NCI-H345 treated with DMSO at 0.1 percent for 48 hours (cell line): ENCODE data around the gene CACNA1B.
"Not testable (repeated sequence)": the region's sequence is repeated elsewhere in the genome, so short reads cannot be mapped to it uniquely, and the experiment has no call there.

Experiments
- DNase-seq: peaks from one replicate; lab custom pipeline; 2025; ENCODE audit not compliant: unreplicated experiment; lab: John Stamatoyannopoulos, UW

The CACNA1B gene

GRCh38 chr9:138068601-138069035 lies 191.0 kb downstream of the CACNA1B start:
- DNase-seq, result no peak

- no peak for DNase-seq
These were observed 192.3 kb downstream of the CACNA1B start for GRCh38 chr9:138069731-138070456.

- no peak for DNase-seq
These were observed 193.2 kb downstream of the CACNA1B start for GRCh38 chr9:138070815-138071214.

GRCh38 chr9:138071292-138071691 lies 193.7 kb downstream of the CACNA1B start:
- DNase-seq, result no peak

- DNase-seq, result no peak
These were observed 194.1 kb downstream of the CACNA1B start for GRCh38 chr9:138071731-138072130.

GRCh38 chr9:138072161-138072842 lies 194.7 kb downstream of the CACNA1B start:
- no peak for DNase-seq

GRCh38 chr9:138072897-138073296 lies 195.3 kb downstream of the CACNA1B start:
- no peak for DNase-seq

GRCh38 chr9:138073408-138073807 lies 195.8 kb downstream of the CACNA1B start:
- no peak for DNase-seq

GRCh38 chr9:138073808-138074207 lies 196.2 kb downstream of the CACNA1B start:
- DNase-seq, result no peak

- DNase-seq, result no peak
These were observed 196.9 kb downstream of the CACNA1B start for GRCh38 chr9:138074516-138074915.

- no peak for DNase-seq
These were observed 197.9 kb downstream of the CACNA1B start for GRCh38 chr9:138075496-138075895.

GRCh38 chr9:138075961-138076649 lies 198.5 kb downstream of the CACNA1B start:
- no peak for DNase-seq

GRCh38 chr9:138076650-138077009 lies 199.0 kb downstream of the CACNA1B start:
- DNase-seq, result no peak

GRCh38 chr9:138077126-138077525 lies 199.5 kb downstream of the CACNA1B start:
- DNase-seq, result no peak

GRCh38 chr9:138077898-138078540 lies 200.4 kb downstream of the CACNA1B start:
- DNase-seq, result no peak

- DNase-seq, result no peak
These were observed 201.3 kb downstream of the CACNA1B start for GRCh38 chr9:138078846-138079245.

- no peak for DNase-seq
These were observed 203.4 kb downstream of the CACNA1B start for GRCh38 chr9:138080979-138081378.

- no peak for DNase-seq
These were observed 205.5 kb downstream of the CACNA1B start for GRCh38 chr9:138082918-138083636.

- DNase-seq, result no peak
These were observed 206.3 kb downstream of the CACNA1B start for GRCh38 chr9:138083873-138084272.

GRCh38 chr9:138085568-138085967 lies 208.0 kb downstream of the CACNA1B start:
- no peak for DNase-seq

GRCh38 chr9:138092057-138092456 lies 214.5 kb downstream of the CACNA1B start:
- DNase-seq, result not testable (repeated sequence)
